IPS-18c (cell line): Measurements from ENCODE around the gene CCM2L.
"Not testable (repeated sequence)": the region's sequence is repeated elsewhere in the genome, so short reads cannot be mapped to it uniquely, and the experiment has no call there.

Experiments used
- H3K4me3 ChIP-seq: 2 replicates; pipeline ENCODE4 v1.7.0; 2013; ENCODE audit warnings: low read depth, mild to moderate bottlenecking, low read length, moderate library complexity; ENCODE audit not compliant: insufficient read depth
- H3K9me3 ChIP-seq: one replicate; pipeline ENCODE4 v1.6.1; 2013; ENCODE audit warnings: mild to moderate bottlenecking, low read length, moderate library complexity; ENCODE audit not compliant: control insufficient read depth, insufficient read depth

The CCM2L gene

DNA sequence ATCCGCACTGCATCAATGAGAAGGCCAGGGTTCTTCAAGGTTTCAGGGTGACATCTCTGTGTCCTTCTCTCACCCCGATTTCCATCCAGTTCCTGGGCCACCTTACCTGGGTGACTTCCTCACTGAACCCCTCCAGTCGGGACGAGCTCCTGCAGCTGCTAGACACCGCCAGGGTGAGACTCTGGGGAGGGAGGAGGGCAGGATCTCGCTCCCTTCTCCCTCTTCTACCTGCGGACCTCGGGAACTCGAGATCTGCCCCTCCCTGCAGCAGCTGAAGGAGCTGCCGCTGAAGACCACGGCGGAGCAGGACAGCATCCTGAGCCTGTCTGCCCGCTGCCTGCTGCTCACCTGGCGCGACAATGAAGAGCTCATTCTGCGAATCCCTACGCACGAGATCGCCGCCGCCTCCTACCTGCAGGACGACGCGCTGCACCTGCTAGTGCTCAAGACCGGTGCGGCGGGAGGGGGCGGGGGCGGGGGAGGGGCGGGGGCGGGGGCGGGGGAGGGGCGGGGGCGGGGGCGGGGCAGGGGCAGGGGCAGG, 7.5 kb downstream of the CCM2L start:
- peak overlapping the region; percentile 56 for H3K4me3 ChIP-seq
- H3K9me3 ChIP-seq: peaks cover 2% of the 10 kb centered on the region

DNA sequence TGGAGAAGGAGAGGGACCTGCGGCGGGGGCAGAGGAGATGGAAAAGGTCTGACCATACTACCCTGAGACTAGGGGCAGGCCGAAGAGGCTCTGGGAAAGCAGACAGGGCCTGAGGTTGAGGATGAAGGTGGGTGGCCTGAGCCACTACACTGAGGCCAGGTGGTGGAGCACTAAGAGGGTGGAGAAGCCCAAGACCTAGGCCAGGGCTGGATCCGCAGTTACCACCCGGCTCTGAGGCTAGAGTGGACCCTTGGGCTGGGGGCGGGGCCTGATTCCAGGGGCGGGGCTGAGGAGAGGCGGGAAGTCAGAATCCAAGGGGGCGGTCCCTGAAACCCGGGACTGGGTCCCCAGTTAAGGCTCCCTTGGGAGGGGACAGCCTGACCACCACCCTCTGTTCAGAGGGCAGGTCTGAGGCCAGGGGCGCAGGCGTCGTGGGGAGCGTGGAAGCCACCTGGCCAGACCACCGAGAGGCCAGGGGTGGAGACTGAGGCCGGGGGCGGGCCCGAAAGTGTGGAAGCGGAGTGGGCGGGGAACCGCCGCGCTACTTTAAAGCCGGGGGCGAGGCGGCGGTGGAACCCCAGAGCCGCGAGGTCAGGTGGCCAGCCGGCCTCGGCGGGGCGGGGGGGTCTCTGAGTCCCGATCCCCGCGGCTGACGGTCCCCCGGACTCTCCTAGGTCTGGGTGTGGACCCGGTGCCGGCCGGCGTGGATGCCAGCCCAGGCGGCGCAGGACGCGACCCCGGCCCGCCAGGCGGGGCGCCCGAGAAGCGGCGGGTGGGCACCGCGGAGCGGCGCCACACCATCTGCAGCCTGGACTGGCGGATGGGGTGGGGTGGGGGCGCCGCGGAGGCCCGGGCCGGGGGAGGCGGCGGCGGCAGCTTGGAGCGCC, 8.3 kb downstream of the CCM2L start:
- Histone ChIP-seq H3K9me3 (peaks cover 2% of the 10 kb centered on the region), H3K4me3 (peak overlapping the region; percentile 88)

DNA sequence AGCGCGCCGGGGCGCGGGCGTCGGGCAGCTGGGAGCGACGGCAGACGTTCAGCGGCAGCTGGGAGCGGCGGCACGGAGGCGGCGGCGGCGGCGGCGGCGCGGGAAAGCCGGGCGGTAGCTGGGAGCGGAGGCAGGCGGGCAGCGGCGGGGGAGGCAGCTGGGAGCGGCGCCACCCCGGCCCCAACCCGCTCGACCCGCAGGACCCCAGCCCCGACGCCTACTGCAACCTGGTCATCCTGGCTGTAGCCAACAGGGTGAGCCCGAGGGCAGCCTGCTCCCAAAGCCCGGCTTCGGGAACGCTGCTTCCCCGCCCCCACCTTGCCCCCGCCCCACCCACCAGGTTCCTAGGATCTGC, 8.9 kb downstream of the CCM2L start:
- H3K4me3 ChIP-seq: peak overlapping the region; percentile 45

DNA sequence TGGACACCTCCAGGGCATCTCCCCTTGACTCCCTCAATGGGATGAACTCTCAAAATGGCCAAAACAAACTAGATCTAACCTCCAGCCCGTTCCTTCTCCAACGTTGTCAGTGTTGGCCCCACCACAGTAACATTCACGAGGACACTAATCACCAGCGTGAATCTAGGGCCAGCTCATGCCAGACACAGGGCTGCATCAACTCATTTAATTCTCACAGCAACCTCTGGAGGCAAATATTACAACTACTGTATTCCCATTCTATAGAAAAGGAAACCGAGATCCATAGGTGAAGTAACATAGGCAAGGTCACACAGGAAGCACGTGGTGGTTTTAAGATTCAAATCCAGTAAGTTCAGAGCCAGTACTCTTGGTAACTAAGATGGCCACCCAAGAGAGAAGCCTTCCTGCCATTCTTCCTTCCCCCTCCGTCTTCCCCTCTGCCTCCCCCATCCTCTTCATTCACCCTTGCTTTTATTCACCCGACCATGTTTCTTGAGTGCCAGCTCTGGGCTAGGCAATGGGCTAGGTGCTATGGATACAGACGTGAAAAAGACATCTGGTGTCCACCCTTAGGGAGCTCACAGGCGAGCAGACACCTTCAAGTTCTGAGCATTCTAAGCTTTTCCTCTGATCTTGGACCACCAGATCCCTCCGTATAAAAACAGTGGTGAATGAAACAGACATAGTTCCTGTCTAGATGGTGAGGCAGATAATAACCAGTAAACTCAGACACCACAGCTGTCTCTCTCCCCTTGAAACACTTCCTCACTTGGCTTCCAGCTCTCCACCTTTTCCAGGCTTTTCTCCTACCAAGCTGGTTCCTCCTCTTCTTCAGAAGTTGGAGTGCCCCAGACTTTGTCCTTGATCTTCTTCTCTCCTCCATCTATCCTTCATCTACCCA, 9.6 kb downstream of the CCM2L start:
- H3K9me3 ChIP-seq: peaks cover 2% of the 10 kb centered on the region
- peak overlapping the region; percentile 45 for H3K4me3 ChIP-seq

More for the DNA sequence above, 8.9 kb downstream of the CCM2L start:
- H3K9me3 ChIP-seq: peaks cover 2% of the 10 kb centered on the region

DNA sequence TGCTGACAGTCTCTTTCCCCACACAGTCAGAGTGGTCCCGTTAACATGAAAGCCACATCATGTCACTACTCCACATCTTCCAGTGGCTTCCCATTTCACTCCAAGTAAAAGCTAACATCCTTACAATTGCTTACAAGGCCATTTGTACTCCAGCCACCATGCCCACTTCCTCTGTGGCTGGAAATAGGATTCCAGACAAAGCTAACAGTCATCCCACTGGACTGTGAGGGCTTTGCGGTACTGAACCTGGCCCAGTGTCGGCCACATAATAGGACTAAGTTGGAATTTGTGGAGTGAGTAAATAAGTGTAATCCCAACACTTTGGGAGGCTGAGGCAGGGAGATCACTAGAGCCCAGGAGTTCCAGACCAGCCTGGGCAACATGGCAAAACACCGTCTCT, 10.9 kb downstream of the CCM2L start:
- H3K9me3 ChIP-seq: peaks cover 2% of the 10 kb centered on the region
- no peak overlapping the region for H3K4me3 ChIP-seq

DNA sequence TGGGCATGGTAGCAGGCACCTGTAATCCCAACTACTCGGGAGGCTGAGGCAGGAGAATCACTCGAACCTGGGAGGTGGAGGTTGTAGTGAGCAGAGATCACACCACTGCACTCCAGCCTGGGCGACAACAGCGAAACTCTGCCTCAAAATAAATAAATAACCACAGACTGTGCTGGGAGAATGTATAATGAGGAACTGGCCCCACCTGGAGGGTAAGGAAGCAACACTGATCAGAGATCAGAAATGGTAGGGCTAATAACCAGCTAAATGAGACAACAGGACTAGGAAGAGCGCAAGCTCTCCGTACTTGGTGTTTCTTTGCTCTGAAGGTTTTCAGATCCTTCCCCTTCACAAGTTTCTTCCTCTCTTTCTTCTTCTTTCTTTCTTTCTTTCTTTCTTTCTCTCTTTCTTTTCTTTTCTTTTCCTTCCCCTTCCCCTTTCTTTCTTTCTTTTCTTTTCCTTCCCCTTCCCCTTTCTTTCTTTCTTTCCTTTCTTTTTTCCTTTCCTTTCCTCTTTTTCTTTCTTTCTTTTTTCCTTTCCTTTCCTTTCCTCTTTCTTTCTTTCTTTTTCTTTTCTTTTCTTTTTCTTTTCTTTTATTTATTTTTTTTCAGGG, 14.6 kb downstream of the CCM2L start:
- Histone ChIP-seq H3K9me3 (no peaks in the 10 kb centered on the region), H3K4me3 (no peak overlapping the region)

DNA sequence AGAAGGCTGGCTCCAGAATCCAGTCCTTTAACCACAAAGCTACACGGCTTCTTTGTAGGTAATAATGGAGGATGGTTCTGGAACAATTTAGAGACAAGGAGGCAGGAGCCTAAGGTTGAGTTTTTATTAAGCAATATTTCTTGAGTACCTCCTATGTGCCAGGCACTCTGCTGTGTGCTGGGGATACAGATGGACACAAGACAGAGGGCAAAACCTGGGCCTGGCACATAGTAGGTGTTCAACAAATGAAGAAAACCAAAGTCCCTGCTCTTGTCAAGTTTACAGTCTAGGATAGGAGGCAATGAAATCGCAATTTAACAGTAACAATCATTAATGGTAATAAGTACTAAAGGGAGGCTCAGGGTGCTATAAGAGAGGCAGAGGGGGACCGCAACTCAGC, 17.4 kb downstream of the CCM2L start:
- Histone ChIP-seq H3K9me3 (no peaks in the 10 kb centered on the region), H3K4me3 (no peak overlapping the region)

DNA sequence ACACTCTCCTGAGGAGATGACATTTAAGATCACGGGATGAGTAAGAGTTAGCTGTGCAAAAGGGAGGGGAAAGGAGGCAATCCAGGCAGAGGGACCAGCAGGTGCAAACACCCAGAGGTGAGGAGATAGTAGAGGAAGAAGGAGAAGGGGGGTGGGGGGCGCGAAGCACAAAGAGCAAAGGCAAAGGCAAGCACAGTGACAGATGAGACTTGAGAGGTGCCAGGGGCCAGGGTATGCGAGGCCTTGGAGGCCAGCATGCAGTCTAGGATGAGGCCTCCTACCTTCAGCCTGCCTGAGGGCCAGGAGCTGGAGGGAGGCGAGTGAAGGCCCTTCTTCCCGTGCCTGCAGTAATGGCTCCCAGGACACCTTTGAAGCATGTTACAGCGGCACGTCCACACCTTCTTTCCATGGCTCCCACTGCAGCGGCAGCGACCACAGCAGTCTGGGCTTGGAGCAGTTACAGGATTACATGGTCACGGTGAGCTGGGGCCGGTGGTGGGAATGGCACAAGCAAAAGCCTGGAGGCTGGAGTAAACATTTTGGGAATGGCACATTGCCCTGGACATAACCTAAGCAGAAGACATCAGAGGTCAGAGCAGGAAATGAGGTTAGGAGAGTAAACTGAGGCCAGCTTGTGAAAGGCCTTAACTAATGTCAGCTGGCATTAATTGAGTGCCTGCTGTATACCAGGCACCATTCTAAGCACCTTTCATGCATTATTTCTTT, 18.6 kb downstream of the CCM2L start:
- no peaks in the 10 kb centered on the region for H3K9me3 ChIP-seq
- no peak overlapping the region for H3K4me3 ChIP-seq

DNA sequence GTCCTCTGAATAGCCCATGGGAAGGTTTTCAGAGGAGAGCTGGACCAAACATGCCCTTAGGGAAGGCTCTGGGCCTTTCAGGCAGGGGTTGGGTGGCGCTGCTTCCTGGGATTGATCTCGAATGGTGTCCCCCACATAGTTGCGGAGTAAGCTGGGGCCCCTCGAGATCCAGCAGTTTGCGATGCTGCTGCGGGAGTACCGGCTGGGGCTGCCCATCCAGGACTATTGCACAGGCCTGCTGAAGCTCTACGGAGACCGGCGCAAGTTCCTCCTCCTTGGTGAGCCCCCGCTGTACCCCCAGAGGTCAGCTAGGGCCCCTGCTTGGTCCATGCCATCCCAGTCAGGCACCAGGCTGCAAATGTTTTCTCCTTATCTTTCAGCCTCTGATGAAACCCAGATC, 19.3 kb downstream of the CCM2L start:
- Histone ChIP-seq H3K9me3 (no peaks in the 10 kb centered on the region), H3K4me3 (no peak overlapping the region)

DNA sequence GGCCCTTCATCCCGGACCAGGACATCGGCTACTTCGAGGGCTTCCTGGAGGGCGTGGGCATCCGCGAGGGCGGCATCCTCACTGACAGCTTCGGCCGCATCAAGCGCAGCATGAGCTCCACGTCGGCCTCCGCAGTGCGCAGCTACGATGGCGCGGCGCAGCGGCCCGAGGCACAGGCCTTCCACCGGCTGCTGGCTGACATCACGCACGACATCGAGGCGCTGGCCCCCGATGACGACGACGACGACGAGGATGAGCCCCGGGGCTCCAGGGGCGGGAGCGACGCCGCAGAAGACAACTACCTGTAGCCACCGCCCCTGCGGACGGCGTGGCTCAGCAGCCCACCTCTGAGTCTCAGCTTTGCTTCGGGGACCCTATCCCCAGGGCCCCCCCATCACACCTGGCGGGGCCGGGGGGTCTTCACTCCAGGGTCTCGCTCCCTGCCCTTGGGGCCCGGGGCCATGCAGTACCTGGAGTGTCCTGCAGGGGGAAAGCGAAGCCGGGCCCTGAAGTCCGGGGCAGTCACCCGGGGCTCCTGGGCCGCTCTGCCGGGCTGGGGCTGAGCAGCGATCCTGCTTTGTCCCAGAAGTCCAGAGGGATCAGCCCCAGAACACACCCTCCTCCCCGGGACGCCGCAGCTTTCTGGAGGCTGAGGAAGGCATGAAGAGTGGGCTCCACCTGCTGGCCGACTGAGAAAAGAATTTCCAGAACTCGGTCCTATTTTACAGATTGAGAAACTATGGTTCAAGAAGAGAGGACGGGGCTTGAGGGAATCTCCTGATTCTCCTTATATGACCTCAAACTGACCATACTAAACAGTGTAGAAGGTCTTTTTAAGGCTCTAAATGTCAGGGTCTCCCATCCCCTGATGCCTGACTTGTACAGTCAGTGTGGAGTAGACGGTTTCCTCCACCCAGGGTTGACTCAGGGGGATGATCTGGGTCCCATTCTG, 21.0 kb downstream of the CCM2L start:
- Histone ChIP-seq H3K9me3 (no peaks in the 10 kb centered on the region), H3K4me3 (peak overlapping the region; percentile 36; the same call in 1 of the 2 replicates)

DNA sequence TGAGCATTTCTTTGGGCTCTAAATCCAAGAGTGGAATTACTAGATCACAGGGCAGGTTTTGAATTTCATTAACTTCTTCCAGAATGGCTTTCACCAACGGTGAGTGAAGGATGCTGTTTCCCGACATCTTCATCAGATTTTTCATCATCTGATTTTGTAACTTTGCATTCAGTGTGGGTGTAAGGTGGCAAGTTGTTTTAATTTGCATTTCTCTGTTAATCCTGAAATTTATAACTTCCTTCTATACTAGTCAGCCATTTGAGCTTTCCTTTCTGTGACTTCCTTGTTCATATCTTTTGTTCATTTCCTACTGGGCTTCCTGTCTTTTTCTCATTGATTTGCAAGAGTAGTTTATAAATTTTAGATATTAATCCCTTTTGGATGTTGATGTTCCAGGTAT, 23.1 kb downstream of the CCM2L start:
- Histone ChIP-seq H3K9me3 (no peaks in the 10 kb centered on the region), H3K4me3 (no peak overlapping the region)

DNA sequence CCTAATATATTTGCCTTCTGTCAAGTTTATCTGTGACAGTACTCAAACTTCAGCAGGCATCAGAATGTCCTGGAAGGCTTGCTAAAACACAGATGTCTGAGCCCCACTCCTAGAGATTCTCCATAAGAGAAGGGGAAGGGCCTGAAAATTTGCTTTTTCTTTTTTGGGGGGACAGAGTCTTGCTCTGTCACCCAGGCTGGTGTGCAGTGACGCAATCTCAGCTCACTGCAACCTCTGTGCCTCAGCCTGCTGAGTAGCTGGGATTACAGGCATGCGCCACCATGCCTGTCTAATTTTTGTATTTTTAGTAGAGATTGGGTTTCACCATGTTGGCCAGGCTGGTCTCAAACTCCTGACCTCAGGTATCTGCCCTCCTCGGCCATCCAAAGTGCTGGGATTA, 23.5 kb downstream of the CCM2L start:
- not testable (repeated sequence) for H3K4me3 ChIP-seq, H3K9me3 ChIP-seq

DNA sequence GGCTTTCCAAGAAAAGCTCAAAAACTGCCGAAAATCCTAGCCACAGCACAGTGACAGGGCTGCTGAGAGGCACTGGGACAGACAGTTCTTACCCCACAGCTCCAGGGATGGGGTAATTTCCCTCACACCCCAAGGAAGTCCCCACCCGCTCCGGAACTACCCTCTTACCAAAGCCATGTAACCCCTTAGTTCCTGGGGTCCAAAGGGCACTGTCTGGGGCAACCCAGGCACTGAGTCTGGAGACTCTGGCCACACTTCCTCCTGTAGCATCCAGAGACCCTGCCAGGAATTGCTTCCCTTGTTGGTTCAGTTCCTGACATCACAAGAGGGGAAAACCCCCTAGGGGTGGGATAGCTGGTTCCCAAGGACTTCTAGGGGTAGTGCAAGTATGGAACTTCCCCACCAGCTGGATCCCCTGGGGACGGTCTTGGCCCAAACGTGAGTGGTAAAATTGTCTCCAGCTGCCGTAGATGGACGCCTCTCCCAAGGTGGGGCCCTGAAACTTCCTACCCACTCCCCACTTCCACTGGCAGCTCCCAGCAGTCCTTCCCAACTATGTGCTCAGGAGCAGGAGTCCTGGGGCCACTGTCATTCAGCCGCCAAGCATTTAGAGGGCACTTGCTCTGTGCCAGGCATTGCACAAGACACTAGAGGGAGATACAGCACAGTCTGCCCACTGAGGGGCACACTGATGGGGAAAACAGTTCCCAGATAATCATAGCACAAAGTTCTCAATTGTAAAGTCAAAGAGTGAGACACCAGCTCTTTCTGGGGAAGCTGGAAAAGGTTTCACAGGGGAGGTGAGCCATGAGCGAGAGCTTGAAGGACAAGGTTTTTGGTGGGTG, 24.6 kb downstream of the CCM2L start:
- Histone ChIP-seq H3K4me3 (no peak overlapping the region), H3K9me3 (no peaks in the 10 kb centered on the region)

DNA sequence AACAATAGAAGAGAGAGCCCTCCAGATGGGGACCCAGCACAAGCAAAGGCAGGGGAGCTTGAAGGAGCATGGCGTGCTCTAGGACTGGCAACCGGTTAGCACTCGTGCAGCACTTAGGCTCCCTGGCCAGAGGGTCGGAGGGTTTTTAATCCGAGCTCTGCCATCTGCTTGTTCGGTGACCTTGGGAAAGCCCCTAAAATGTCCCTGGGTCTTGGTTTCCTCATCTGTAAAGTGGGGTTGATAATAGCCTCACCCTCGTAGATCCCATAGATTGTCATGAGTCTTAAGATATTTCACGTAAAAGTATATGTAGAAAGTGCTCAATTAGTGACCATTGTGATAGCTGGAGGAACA, 25.2 kb downstream of the CCM2L start:
- H3K4me3 ChIP-seq: no peak overlapping the region
- no peaks in the 10 kb centered on the region for H3K9me3 ChIP-seq

DNA sequence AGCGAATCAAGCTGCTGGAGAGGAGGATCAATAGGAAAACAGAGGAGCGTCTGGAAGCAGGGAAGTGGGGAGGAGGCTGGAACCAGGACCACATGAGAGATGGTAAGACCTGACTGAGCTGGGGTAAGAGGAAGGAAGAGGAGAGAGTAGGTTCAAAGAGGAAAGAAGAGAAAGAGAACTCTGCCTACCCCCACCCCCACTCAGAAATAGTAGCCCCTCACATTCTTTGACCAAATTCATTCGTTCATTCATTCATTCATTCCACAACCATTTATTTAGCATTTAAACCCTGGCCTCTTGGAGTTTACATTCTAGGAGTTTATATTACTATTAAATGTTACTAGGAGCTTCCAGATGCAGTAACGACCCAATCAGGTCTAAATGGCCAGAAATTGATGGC, 26.0 kb downstream of the CCM2L start:
- H3K4me3 ChIP-seq: no peak overlapping the region
- H3K9me3 ChIP-seq: no peaks in the 10 kb centered on the region
